NCI-H226 (cell line): ENCODE results near the gene FOXD4L1.
"Not testable (repeated sequence)": the region's sequence is repeated elsewhere in the genome, so short reads cannot be mapped to it uniquely, and the experiment has no call there.

ENCODE experiments used
- DNase-seq: peaks from one replicate; pipeline ENCODE4 v3.0.0-alpha.2; 2015

The FOXD4L1 gene

DNA sequence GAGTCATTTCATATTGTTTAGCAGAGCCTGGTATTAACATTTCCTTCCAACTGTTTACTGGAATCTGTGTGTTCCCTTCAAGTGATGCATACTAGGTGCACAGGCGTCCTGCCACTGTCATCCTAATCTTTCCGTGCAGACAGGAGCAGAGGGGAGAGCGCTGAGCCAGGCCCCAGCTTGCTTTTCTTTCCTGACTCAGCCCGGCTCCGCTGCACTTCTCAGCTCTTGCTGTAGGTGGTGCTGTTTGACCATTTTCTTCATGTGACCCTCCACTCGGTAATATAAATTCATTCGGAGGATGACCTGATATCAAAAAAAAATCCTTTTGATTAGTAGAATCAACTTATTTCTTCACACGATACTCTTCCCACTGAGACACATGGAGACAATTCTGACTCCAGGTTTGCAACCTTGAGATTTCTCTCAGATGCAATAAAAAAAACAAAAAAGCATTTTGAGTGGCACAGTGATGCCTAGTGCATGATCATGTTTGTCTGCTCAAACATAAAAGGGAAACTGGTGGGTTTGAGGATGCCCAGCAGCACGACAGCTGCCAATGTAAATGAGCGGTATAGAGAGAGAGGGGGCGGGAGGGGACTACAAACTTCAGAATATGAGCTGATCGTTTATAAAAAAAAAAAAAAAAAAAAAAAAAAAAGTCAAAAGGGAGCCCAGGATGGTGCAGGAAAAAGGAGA is 29.0 kb downstream of the FOXD4L1 start:
- DNase-seq, result not testable (repeated sequence)

DNA sequence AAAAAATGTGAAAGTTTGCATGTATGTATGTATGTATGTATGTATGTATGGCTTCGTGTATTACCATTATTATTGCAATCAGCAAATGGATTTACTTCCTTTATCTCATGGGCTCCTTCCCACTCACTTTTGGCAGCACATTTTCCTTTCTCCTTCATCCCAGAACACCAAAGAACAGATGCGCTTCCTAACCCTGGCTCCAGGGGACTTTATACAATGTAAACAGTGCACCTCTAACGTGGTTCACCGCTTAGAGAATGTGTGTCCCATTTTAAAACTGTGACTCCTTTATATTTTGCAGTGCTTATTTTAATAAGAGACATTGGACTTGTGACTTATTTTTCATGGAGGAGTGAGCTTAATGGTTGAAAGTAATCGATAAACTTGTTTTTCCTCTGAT is 29.7 kb downstream of the FOXD4L1 start:
- not testable (repeated sequence) for DNase-seq

- DNase-seq, result not testable (repeated sequence)
These were observed 30.4 kb downstream of the FOXD4L1 start for GRCh38 chr2:113528904-113529303.

GRCh38 chr2:113532991-113533390 is 34.5 kb downstream of the FOXD4L1 start:
- not testable (repeated sequence) for DNase-seq

- not testable (repeated sequence) for DNase-seq
These were observed 38.1 kb downstream of the FOXD4L1 start for GRCh38 chr2:113536573-113536972.

DNA sequence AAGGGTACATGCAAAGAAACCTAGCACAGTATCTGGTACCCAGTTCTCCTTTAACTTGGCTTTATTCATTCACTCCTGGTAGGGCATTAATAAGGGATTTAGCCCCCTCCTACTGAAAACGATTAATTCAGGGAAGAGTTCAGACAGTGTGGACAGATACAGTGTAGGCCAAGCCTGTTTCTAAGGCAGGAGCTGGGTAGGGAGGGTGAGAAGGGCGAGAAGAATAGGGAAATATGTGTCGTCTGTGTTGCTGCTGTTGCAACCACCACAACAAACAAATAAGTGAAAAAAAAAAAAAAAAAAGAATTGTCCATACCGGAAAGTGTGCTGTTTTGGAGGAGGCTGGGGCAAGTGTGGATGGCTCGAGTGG is 42.4 kb downstream of the FOXD4L1 start:
- DNase-seq, result not testable (repeated sequence)

GRCh38 chr2:113541204-113541975 is 42.9 kb downstream of the FOXD4L1 start:
- not testable (repeated sequence) for DNase-seq

DNA sequence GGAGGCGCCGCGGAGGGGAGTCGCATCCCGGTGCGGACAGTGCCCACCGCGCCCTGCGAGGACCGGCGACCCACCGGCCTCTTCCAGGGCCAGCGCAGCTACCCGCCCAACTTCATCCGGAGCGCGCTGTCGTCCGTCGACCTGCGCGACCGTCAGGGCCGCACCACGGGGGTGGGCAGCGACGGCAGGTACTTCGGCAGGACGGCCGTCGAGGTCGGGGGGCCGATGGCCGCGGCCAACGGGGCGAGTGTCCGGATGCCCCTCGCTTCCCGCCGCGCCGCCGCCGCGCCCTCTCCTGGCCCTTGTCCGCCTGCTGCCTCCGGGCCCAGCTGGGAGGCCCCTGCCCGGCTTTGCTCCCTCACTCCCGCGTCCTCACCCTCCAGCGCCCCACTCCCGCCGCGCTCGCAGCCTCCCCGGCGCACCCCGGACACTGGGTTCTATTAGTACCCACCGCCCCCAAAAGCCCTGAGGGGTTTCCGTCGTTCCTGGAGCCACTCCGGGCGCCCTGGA is 43.6 kb downstream of the FOXD4L1 start:
- not testable (repeated sequence) for DNase-seq

GRCh38 chr2:113542529-113542928 is 44.1 kb downstream of the FOXD4L1 start:
- not testable (repeated sequence) for DNase-seq
